ENCODE results near the gene LRRIQ1. TPM values are rescaled to one million over a fixed set of nuclear protein-coding genes. Genes with fewer than 3 reads are reported as not detected.

Gene LRRIQ1
- total RNA-seq, 1 donor from 2014 or later: 25.5 TPM

DNA sequence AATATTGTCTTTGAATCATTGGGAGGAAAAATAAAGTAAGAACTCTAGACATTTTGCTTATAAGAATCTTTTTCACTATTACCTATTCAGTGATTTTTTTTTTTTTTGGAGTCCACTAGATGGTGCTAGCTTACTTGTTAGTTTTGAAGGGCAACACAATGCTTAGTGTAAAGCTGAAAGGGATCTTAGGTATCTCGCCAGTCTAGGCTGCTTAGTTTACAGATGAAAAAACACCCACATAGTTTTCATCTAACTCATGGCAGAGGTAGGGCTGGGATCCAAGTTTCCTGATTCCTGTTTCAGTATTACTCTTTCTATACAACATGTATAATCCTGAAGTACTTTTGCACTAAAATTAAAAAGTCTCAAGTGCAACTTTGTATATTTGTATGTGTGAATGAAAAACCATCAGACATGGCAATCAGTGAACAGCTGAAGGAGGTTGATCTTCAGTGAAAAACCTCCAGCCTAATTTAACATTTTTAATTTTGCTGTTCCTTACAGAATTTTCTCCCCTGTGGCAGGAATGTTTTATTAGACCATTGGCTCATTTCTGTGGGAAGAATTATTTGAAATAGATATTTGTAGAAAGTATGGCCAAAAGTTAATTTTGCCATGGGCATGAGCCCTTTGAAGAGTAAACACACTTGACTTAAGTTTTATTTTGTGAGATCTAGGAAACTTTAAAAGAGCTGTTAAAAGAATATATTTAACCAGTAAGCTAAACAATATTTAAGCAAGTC is 40.7 kb downstream of the LRRIQ1 start:
- DNase-seq (ENCODE audit: low spot score): peak; percentile 77
- H3K36me3 ChIP-seq: no peaks in the 10 kb centered on the region
- no peak overlapping the region for H3K4me2 ChIP-seq
- no peaks in the 10 kb centered on the region for H3F3A ChIP-seq (ENCODE audit: low read depth)
- Mint-ChIP-seq H3K9me3 (no peaks in the 10 kb centered on the region), H3K4me3 (no peak overlapping the region), H3K36me3 (no peaks in the 10 kb centered on the region), H3K27ac (no peak overlapping the region), H3K27me3 (ENCODE audit: insufficient read depth, low read depth) (no peaks in the 10 kb centered on the region), H3K4me1 (no peaks in the 10 kb centered on the region)
- H3K27me3 ChIP-seq: no peaks in the 10 kb centered on the region
- TF ChIP-seq EZH2 (IDR thresholded peaks at IDR 0.05): no peak
- TF ChIP-seq, protein P1, sequence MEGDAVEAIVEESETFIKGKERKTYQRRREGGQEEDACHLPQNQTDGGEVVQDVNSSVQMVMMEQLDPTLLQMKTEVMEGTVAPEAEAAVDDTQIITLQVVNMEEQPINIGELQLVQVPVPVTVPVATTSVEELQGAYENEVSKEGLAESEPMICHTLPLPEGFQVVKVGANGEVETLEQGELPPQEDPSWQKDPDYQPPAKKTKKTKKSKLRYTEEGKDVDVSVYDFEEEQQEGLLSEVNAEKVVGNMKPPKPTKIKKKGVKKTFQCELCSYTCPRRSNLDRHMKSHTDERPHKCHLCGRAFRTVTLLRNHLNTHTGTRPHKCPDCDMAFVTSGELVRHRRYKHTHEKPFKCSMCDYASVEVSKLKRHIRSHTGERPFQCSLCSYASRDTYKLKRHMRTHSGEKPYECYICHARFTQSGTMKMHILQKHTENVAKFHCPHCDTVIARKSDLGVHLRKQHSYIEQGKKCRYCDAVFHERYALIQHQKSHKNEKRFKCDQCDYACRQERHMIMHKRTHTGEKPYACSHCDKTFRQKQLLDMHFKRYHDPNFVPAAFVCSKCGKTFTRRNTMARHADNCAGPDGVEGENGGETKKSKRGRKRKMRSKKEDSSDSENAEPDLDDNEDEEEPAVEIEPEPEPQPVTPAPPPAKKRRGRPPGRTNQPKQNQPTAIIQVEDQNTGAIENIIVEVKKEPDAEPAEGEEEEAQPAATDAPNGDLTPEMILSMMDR (IDR thresholded peaks at IDR 0.05): peak; percentile 70
- no peaks in the 10 kb centered on the region for H3K9me3 ChIP-seq (ENCODE audit: low read depth)
- no peaks in the 10 kb centered on the region for H3K4me1 ChIP-seq
- H3K79me2 ChIP-seq (ENCODE audit: low read depth): no peaks in the 10 kb centered on the region
- H3K4me3 ChIP-seq: no peak overlapping the region
- no peak overlapping the region for H3K9ac ChIP-seq
- H4K20me1 ChIP-seq (ENCODE audit: low read depth): no peaks in the 10 kb centered on the region
- no peak overlapping the region for H3K27ac ChIP-seq
- no peak overlapping the region for H2AFZ ChIP-seq (replicated peaks)

DNA sequence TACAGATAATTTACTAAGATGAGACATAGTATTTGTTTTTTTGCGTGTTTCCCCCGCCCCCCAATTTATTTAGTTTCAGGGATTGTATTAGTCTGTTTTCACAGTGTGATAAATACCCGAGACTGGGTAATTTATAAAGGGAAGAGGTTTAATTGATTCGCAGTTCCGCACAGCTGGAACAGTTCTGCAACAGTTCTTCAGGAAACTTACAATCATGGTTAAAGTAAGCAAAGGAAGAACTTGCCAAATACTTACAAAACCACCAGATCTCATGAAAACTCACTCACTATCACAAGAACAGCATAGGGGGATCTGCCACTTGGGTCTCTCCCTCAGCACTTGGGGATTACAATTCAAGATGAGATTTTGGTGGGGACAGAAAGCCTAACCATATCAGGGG is 48.9 kb downstream of the LRRIQ1 start:
- Histone ChIP-seq H4K20me1 (ENCODE audit: low read depth) (no peaks in the 10 kb centered on the region), H3K9ac (no peak overlapping the region), H3K27me3 (no peaks in the 10 kb centered on the region), H3F3A (ENCODE audit: low read depth) (no peaks in the 10 kb centered on the region), H3K4me3 (no peak overlapping the region), H2AFZ (replicated peaks) (no peak overlapping the region), H3K36me3 (no peaks in the 10 kb centered on the region), H3K79me2 (ENCODE audit: low read depth) (no peaks in the 10 kb centered on the region), H3K9me3 (ENCODE audit: low read depth) (no peaks in the 10 kb centered on the region), H3K4me1 (no peaks in the 10 kb centered on the region), H3K4me2 (no peak overlapping the region), H3K27ac (no peak overlapping the region)
- Mint-ChIP-seq H3K4me1 (no peaks in the 10 kb centered on the region), H3K27ac (no peak overlapping the region), H3K4me3 (no peak overlapping the region), H3K27me3 (ENCODE audit: insufficient read depth, low read depth) (no peaks in the 10 kb centered on the region), H3K36me3 (no peaks in the 10 kb centered on the region), H3K9me3 (no peaks in the 10 kb centered on the region)
- no peak for DNase-seq (ENCODE audit: low spot score)
- TF ChIP-seq EZH2 (IDR thresholded peaks at IDR 0.05) (no peak), EZH2phosphoT487 (IDR thresholded peaks at IDR 0.05) (no peak)

DNA sequence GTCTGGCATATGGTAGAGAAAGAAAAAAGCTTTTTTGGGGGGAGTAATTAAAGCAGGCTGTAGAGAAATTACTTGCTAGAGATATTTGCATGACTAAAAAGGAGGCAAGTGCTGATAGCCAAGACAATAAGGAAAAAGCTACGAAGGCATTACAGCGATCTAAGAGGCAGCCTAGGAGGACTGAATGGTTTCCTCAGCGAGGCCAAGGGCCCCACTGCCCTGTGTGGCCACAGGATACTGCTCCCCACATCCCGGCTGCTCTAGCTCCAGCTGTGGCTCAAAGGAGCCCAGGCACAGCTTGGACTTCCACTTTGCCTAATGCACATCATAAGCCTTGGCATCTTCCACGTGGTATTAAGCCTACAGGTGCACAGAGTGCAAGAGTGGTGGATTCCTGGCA is 53.6 kb downstream of the LRRIQ1 start:
- H3K9ac ChIP-seq: no peak overlapping the region
- H3K36me3 ChIP-seq: no peaks in the 10 kb centered on the region
- H3K4me3 Mint-ChIP-seq: no peak overlapping the region
- H3K4me1 ChIP-seq: no peaks in the 10 kb centered on the region
- no peak overlapping the region for H3K27ac Mint-ChIP-seq
- H3K27ac ChIP-seq: no peak overlapping the region
- no peak for DNase-seq (ENCODE audit: low spot score)
- no peaks in the 10 kb centered on the region for H3F3A ChIP-seq (ENCODE audit: low read depth)
- H3K27me3 Mint-ChIP-seq (ENCODE audit: insufficient read depth, low read depth): no peaks in the 10 kb centered on the region
- H3K9me3 ChIP-seq (ENCODE audit: low read depth): no peaks in the 10 kb centered on the region
- no peak overlapping the region for H3K4me2 ChIP-seq
- TF ChIP-seq, protein P1 (IDR thresholded peaks at IDR 0.05): no peak
- no peak for TF ChIP-seq EZH2phosphoT487 (IDR thresholded peaks at IDR 0.05)
- no peak for TF ChIP-seq EZH2 (IDR thresholded peaks at IDR 0.05)
- H3K4me1 Mint-ChIP-seq: no peaks in the 10 kb centered on the region
- H3K9me3 Mint-ChIP-seq: no peaks in the 10 kb centered on the region
- H3K36me3 Mint-ChIP-seq: no peaks in the 10 kb centered on the region
- H3K27me3 ChIP-seq: no peaks in the 10 kb centered on the region
- no peaks in the 10 kb centered on the region for H3K79me2 ChIP-seq (ENCODE audit: low read depth)
- H2AFZ ChIP-seq (replicated peaks): no peak overlapping the region
- no peaks in the 10 kb centered on the region for H4K20me1 ChIP-seq (ENCODE audit: low read depth)
- H3K4me3 ChIP-seq: no peak overlapping the region

- Histone ChIP-seq H3F3A (ENCODE audit: low read depth) (no peaks in the 10 kb centered on the region), H3K4me3 (no peak overlapping the region), H3K79me2 (ENCODE audit: low read depth) (no peaks in the 10 kb centered on the region), H3K9ac (no peak overlapping the region), H3K27ac (no peak overlapping the region), H2AFZ (replicated peaks) (no peak overlapping the region), H3K4me1 (no peaks in the 10 kb centered on the region), H3K9me3 (ENCODE audit: low read depth) (no peaks in the 10 kb centered on the region), H3K36me3 (no peaks in the 10 kb centered on the region), H3K4me2 (no peak overlapping the region), H4K20me1 (ENCODE audit: low read depth) (no peaks in the 10 kb centered on the region), H3K27me3 (no peaks in the 10 kb centered on the region)
- no peak for TF ChIP-seq EZH2phosphoT487 (IDR thresholded peaks at IDR 0.05)
- TF ChIP-seq EZH2 (IDR thresholded peaks at IDR 0.05): no peak
- TF ChIP-seq, protein P1 (IDR thresholded peaks at IDR 0.05): no peak
- Mint-ChIP-seq H3K27ac (no peak overlapping the region), H3K36me3 (no peaks in the 10 kb centered on the region), H3K27me3 (ENCODE audit: insufficient read depth, low read depth) (no peaks in the 10 kb centered on the region), H3K9me3 (no peaks in the 10 kb centered on the region), H3K4me1 (no peaks in the 10 kb centered on the region), H3K4me3 (no peak overlapping the region)
- DNase-seq (ENCODE audit: low spot score): no peak
Observed at GRCh38 chr12:85092814-85093370, 56.7 kb downstream of the LRRIQ1 start.
